GM23248 (cell line): ENCODE results near the gene OTOA.

Experiments
- EZH2 ChIP-seq: fragments of 200-600 bp; sonication (generic); IDR thresholded peaks from 2 replicates; pipeline ENCODE4 v1.6.1; 2018; ENCODE audit warnings: antibody characterized with exemption, mild to moderate bottlenecking; ENCODE audit not compliant: insufficient read depth, poor library complexity, severe bottlenecking
- EZH2phosphoT487 ChIP-seq: fragments of 200-600 bp; sonication (generic); IDR thresholded peaks from 2 replicates; pipeline ENCODE4 v1.6.1; 2018; ENCODE audit warnings: antibody characterized with exemption, moderate library complexity, mild to moderate bottlenecking, low read depth; ENCODE audit not compliant: insufficient read depth

GRCh38 chr16:21659124-21659523 lies 4.6 kb upstream of the OTOA start:
- TF ChIP-seq EZH2, result no peak
- no peak for TF ChIP-seq EZH2phosphoT487
